Thyroid gland (tissue), 4 donors: ENCODE results near the gene COL13A1. TPM values are rescaled to one million over a fixed set of nuclear protein-coding genes. Genes with fewer than 3 reads are reported as not detected.

Experiments used
- DNase-seq, 2 donors: peaks; one replicate each; pipeline ENCODE4 v3.0.0-alpha.2; 2019
- H3K27ac ChIP-seq, 3 donors: fragments of 200-600 bp; sonication (generic); 1 replicate in 2 of 3; 2 replicates in 1 of 3; pipeline ENCODE4 v1.5.1; 2016 to 2019; ENCODE audit warnings: mild to moderate bottlenecking in 1 of 3, moderate library complexity in 1 of 3
- H3K27me3 ChIP-seq: fragments of 200-600 bp; sonication (generic); one replicate; pipeline ENCODE4 v1.5.1; 2019
- H3K36me3 ChIP-seq, 2 donors: fragments of 200-600 bp; sonication (generic); one replicate each; pipeline ENCODE4 v1.5.1; 2016 to 2019
- H3K4me1 ChIP-seq, 2 donors: fragments of 200-600 bp; sonication (generic); one replicate each; pipeline ENCODE4 v1.5.1; 2017 to 2019
- H3K4me3 ChIP-seq, 3 donors: fragments of 200-600 bp; sonication (generic); replicated peaks in 1 of 3; 1 replicate in 2 of 3; 2 replicates in 1 of 3; pipeline ENCODE4 v1.5.1; 2016; ENCODE audit warnings: mild to moderate bottlenecking in 1 of 3
- H3K9me3 ChIP-seq: fragments of 200-600 bp; sonication (generic); one replicate; pipeline ENCODE4 v1.5.1; 2017
- POLR2A ChIP-seq, 2 donors: fragments of 450-650 bp; IDR thresholded peaks; one replicate each; pipeline ENCODE4 v1.6.1; 2017; ENCODE audit warnings: antibody characterized with exemption in 2 of 2, mild to moderate bottlenecking in 2 of 2, moderate library complexity in 1 of 2
- WGBS, 2 donors: methylation state at CpG; one replicate each; pipeline ENCODE4 v1.1.5; 2017; 5-methylcytosine and 5-hydroxymethylcytosine counted together
- intact Hi-C: fragments of 100-400 bp; cut with DNase I; formaldehyde crosslinking; loops from one replicate; pipeline ENCODE4 v1.15.1; 2023
- total RNA-seq, 4 donors: library from RNA; depleted of rRNA; stranded (reverse); fragments of >200 nt; gene quantifications; one replicate each; pipeline ENCODE4 v1.2.3, GENCODE V29; 2016
- TF ChIP-seq, protein P1 (sequence below), 6 experiments: fragments of 200-600 bp in 3 of 6; fragments of 450-650 bp in 3 of 6; sonication (generic) in 3 of 6; IDR thresholded peaks; one replicate each; pipeline ENCODE4 v1.5.1; 2016 to 2019; ENCODE audit warnings: antibody characterized with exemption in 6 of 6, mild to moderate bottlenecking in 2 of 6, inconsistent platforms in 1 of 6, moderate library complexity in 1 of 6

The COL13A1 gene
- total RNA-seq, 4 donors from 2014 or later: 0.22 to 2.4 (median 0.41) TPM

DNA sequence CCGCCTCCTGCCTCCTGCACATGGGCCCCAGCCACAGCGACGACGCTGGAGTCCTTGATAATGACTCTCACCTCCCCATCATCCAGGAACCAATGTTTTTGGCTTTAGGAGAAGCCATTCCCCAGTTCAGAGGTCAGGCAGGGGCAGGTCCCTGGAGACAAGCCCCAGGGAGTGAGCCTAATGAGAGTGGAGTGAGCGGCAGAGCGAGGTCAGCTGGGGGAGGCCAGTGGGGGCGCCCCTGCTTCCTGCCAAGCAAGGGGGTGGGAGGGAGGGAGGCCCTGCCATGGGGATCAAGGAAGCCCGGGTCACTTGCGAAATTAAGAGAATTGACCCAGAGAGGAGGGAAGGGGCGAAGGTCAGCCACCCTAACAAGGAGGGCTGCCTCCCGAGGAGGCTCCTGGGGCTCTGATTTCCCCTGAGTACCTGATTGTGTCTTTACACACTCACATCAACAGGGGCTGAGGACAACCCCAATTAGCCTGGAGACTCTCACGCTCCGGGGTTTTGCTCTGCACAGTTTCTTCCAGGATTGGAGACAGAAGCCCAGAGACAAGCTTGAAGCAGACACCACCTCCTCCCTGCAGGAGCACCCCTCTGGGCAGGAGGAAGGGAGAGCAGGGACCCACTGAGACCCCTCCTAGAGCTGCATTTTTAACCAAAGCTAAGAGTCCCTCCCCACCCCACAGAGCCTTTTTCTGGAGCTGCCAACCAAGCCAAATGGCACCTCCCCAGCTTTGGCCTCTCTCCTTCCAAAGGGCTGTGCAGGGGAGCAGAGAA lies 112.1 kb downstream of the COL13A1 start:
- Histone ChIP-seq H3K9me3 (no peaks in the 10 kb centered on the region), H3K36me3 (no peaks in the 10 kb centered on the region), H3K4me3 (no peak overlapping the region), H3K27me3 (no peaks in the 10 kb centered on the region), H3K4me1 (peaks cover 20 to 34% of the 10 kb centered on the region in 2 donors), H3K27ac (no peak overlapping the region)
- TF ChIP-seq POLR2A (IDR thresholded peaks at IDR 0.05): no peak
- TF ChIP-seq, protein P1, sequence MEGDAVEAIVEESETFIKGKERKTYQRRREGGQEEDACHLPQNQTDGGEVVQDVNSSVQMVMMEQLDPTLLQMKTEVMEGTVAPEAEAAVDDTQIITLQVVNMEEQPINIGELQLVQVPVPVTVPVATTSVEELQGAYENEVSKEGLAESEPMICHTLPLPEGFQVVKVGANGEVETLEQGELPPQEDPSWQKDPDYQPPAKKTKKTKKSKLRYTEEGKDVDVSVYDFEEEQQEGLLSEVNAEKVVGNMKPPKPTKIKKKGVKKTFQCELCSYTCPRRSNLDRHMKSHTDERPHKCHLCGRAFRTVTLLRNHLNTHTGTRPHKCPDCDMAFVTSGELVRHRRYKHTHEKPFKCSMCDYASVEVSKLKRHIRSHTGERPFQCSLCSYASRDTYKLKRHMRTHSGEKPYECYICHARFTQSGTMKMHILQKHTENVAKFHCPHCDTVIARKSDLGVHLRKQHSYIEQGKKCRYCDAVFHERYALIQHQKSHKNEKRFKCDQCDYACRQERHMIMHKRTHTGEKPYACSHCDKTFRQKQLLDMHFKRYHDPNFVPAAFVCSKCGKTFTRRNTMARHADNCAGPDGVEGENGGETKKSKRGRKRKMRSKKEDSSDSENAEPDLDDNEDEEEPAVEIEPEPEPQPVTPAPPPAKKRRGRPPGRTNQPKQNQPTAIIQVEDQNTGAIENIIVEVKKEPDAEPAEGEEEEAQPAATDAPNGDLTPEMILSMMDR (IDR thresholded peaks at IDR 0.05): no peak
- intact Hi-C loops: loop anchor here (10.0 kb wide), 1 partner anchor 269 kb away; no protein-coding TSS in a partner anchor
- DNase-seq: no peak
- WGBS, 2 donors: 84 to 88% methylated on average over 8 to 13 of the region's 13 CpGs

DNA sequence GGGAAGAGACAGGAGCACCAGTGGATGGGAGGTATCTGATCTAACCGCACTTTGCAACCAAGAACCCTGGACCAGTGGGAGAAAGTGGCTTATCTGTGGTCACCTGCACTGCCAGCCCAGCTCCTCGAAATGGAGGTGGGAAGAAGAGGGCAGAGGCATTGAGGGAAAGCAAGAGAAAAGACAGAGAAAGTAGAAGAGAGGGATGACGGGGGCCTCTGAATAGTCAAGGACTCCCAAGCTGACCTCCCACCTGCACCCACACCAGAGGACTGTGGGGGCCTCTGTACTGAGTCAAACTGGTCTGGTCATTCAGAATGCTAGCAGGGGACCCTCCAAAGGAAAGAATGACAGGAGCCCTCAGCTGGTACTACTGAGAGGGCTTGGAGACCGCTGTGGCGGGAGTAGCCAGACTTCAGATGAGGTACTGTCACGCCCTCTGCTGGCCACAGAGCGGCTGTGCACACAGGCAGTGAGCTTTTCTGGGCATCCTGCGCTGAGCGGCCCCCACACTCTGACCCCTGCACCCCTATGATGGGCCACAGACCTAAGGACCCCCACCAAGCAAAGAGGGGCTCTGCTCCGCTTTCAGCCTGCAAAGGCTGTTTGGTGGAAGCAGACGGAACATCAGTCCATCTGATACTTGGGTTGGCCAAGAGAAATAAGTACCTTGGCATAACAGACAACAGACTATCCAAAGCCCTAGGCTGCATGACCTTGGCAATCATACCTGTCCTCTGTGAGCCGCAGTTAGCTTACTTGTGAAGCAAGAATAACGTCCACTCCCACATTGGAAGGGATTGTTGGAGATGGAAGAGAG lies 112.9 kb downstream of the COL13A1 start:
- no peaks in the 10 kb centered on the region for H3K36me3 ChIP-seq
- no peak overlapping the region for H3K4me3 ChIP-seq
- TF ChIP-seq, protein P1 (IDR thresholded peaks at IDR 0.05): peak; percentile 84 to 97 (median 93)
- no peak for TF ChIP-seq POLR2A (IDR thresholded peaks at IDR 0.05)
- H3K4me1 ChIP-seq: peaks cover 20 to 34% of the 10 kb centered on the region in 2 donors
- H3K27ac ChIP-seq: no peak overlapping the region
- 24 to 32% methylated on average over 12 to 13 of the region's 13 CpGs for whole genome bisulfite sequencing, 2 donors
- intact Hi-C loops: loop anchor here (5.0 to 10.0 kb wide), 3 partner anchors 32 to 270 kb away; no protein-coding TSS in a partner anchor
- no peaks in the 10 kb centered on the region for H3K27me3 ChIP-seq
- DNase-seq: peak; percentile 81 to 86
- H3K9me3 ChIP-seq: no peaks in the 10 kb centered on the region

DNA sequence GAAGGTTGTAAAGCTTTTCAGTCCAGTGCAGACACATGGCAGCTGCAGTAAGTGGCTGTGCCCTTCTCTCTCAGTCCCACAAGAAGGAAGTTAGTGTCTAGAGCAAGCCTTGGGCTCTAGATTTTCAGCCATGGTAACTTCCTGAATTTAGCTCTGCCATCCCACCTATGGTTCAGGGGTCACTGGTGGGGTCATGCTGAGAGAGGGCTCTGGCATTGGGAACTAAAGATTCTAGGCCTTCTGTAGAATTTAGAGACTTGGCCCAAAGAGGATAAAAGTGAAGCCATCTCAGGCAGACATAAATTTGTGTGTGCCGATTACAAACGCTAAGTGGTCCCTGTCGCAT lies 113.5 kb downstream of the COL13A1 start:
- no peaks in the 10 kb centered on the region for H3K36me3 ChIP-seq
- no peaks in the 10 kb centered on the region for H3K9me3 ChIP-seq
- no peaks in the 10 kb centered on the region for H3K27me3 ChIP-seq
- intact Hi-C loops: loop anchor here (5.0 to 10.0 kb wide), 3 partner anchors 33 to 270 kb away; no protein-coding TSS in a partner anchor
- peaks cover 20 to 34% of the 10 kb centered on the region in 2 donors for H3K4me1 ChIP-seq
- H3K27ac ChIP-seq: no peak overlapping the region
- TF ChIP-seq POLR2A (IDR thresholded peaks at IDR 0.05): no peak
- TF ChIP-seq, protein P1 (IDR thresholded peaks at IDR 0.05): no peak
- 93 to 96% methylated on average over 3 of the region's 3 CpGs for WGBS, 2 donors
- DNase-seq: no peak
- H3K4me3 ChIP-seq: no peak overlapping the region

DNA sequence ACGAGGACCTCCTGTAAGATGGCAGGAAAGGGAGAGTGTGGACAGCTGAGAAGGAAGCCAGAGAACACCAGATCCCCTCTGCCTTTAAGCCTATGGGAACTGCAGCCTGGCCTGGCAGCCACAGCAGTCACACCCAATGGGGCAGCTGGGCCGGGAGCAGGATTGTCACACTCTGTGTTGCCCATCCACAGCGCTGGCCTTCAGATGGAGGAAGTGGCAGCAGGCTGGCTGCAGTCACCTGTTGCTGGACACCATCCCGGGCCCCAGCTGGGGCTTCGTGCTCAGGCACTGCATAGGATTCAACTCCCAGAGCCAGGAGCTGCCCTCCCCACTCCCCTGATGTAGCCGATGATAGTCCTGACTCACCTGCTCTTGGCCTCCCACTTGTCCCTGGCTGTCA lies 114.4 kb downstream of the COL13A1 start:
- intact Hi-C loops: loop anchor here (5.0 to 10.0 kb wide), 3 partner anchors 34 to 271 kb away; no protein-coding TSS in a partner anchor
- Histone ChIP-seq H3K27ac (no peak overlapping the region), H3K4me3 (no peak overlapping the region), H3K36me3 (no peaks in the 10 kb centered on the region), H3K27me3 (no peaks in the 10 kb centered on the region), H3K4me1 (peaks cover 19 to 30% of the 10 kb centered on the region in 2 donors), H3K9me3 (no peaks in the 10 kb centered on the region)
- TF ChIP-seq, protein P1 (IDR thresholded peaks at IDR 0.05): no peak
- TF ChIP-seq POLR2A (IDR thresholded peaks at IDR 0.05): no peak
- no peak for DNase-seq
- WGBS, 2 donors: 69 to 71% methylated on average over 2 to 5 of the region's 6 CpGs
